HEK293T (cell line): ENCODE measurements around the gene TGFBR2.

Experiments
- BHLHE40 ChIP-seq: fragments of 450-650 bp; IDR thresholded peaks from 2 replicates; pipeline ENCODE4 v1.6.1; 2016; ENCODE audit warnings: mild to moderate bottlenecking, moderate library complexity, borderline replicate concordance
- ELF4 ChIP-seq: fragments of 450-650 bp; IDR thresholded peaks from 2 replicates; pipeline ENCODE4 v1.6.1; 2017; ENCODE audit warnings: antibody characterized with exemption
- FOXA1 ChIP-seq: fragments of 450-650 bp; IDR thresholded peaks from 2 replicates; pipeline ENCODE4 v1.6.1; 2016; ENCODE audit warnings: mild to moderate bottlenecking
- FOXK2 ChIP-seq: fragments of 450-650 bp; IDR thresholded peaks from 2 replicates; pipeline ENCODE4 v1.6.1; 2016; ENCODE audit warnings: mild to moderate bottlenecking
- FOXM1 ChIP-seq: fragments of 450-650 bp; IDR thresholded peaks from 2 replicates; pipeline ENCODE4 v1.6.1; 2017; ENCODE audit warnings: mild to moderate bottlenecking, borderline replicate concordance
- L3MBTL2 ChIP-seq: fragments of 450-650 bp; conservative IDR thresholded peaks from 2 replicates; pipeline ENCODE4 v1.6.1; 2016; ENCODE audit warnings: mild to moderate bottlenecking
- LEF1 ChIP-seq: fragments of 450-650 bp; IDR thresholded peaks from 2 replicates; pipeline ENCODE4 v1.6.1; 2017; ENCODE audit warnings: mild to moderate bottlenecking, borderline replicate concordance
- NFRKB ChIP-seq: fragments of 450-650 bp; IDR thresholded peaks from 2 replicates; pipeline ENCODE4 v1.6.1; 2016; ENCODE audit warnings: mild to moderate bottlenecking, moderate library complexity
- SP1 ChIP-seq: fragments of 450-650 bp; IDR thresholded peaks from 2 replicates; pipeline ENCODE4 v1.6.1; 2017
- SUZ12 ChIP-seq: fragments of 450-650 bp; IDR thresholded peaks from 2 replicates; pipeline ENCODE4 v1.6.1; 2016; ENCODE audit warnings: mild to moderate bottlenecking
- TARDBP ChIP-seq: fragments of 450-650 bp; IDR thresholded peaks from 2 replicates; pipeline ENCODE4 v1.6.1; 2016

DNA sequence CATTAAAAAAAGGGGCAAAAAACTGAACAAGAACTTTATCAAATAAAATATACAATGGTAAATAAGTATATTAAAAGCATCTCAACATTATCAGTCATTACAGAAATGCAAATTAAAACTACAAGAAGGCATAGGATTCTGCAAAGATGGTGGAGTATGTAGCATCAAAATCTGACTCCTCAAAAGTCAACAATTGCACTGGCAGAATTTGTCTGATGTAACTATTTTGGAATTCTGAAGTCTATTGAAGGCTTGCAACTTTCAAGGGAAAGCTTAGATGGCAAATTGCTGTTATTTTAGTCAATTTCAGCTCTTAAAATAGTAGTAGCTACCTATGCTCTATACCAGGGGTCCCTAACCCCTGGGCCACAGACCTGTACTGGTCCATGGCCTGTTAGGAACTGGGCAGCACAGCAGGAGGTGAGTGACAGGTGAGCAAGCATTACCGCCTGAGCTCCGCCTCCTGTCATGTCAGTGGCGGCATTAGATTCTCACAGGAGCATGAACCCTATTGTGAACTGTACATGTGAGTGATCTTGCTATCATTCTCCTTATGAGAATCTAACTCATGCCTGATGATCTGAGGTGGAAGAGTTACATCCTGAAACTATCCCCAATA, 107.6 kb downstream of the TGFBR2 start:
- TF ChIP-seq ELF4, result no peak
- no peak for TF ChIP-seq FOXM1
- no peak for TF ChIP-seq SP1
- TF ChIP-seq LEF1, result no peak
- no peak for TF ChIP-seq BHLHE40
- TF ChIP-seq TARDBP, result no peak
- TF ChIP-seq L3MBTL2, result no peak
- no peak for TF ChIP-seq NFRKB
- no peak for TF ChIP-seq FOXA1
- TF ChIP-seq FOXK2, result no peak
- TF ChIP-seq SUZ12, result no peak
